HG03432 (cell line): Measurements from ENCODE around the gene CD300LG.
"Not testable (repeated sequence)": the region's sequence is repeated elsewhere in the genome, so short reads cannot be mapped to it uniquely, and the experiment has no call there.

Experiments used
- ATAC-seq: cut with Tn5 transposase; IDR thresholded peaks from one replicate; pipeline ENCODE4 v1.9.1; 2021; ENCODE audit warnings: mild to moderate bottlenecking, moderate library complexity; ENCODE audit not compliant: unreplicated experiment

Gene CD300LG

GRCh38 chr17:43823350-43824084 lies 23.5 kb upstream of the CD300LG start:
- ATAC-seq, result no peak

DNA sequence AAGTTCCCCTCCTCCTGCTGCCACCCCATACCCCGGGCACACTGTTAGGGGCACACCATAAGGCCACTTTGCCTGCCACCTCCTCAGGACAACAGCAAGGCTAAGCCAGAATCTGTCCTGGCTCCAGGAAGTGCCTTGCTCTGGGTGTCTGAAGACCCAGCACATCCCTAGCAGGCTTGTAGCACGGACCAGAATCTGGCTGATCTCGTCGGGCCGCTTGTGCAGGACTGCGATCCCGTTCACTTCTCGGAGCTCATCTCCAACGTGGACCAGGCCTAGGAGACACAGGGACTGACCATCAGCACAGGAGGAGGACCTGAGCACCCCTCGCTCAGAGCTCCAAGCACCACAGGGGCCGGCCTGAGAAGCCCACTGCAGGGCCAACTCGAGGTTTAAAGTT lies 21.4 kb upstream of the CD300LG start:
- ATAC-seq, result no peak

- ATAC-seq, result no peak
These were observed 20.8 kb upstream of the CD300LG start for GRCh38 chr17:43826206-43826605.

DNA sequence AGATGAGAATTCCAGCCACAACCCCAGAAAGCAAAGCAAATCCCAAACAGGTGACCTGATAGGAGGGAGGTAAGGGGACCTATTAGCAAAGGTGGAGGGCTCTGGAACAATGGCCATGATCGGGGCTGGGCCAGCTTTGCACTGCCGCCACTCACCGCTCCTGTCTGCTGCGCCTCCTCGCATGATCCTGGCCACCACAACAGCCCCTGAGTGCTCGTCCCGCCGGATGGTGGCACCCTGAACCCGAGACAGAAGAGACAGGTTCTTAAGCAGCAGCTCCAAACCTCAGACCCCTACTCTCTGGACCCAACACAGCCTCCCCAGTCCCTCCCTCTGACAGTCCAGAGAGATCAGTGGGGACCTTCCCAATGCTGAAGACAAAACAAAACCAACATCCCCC lies 19.4 kb upstream of the CD300LG start:
- no peak for ATAC-seq

- ATAC-seq, result no peak
These were observed 17.2 kb upstream of the CD300LG start for GRCh38 chr17:43829738-43830137.

- no peak for ATAC-seq
These were observed 16.4 kb upstream of the CD300LG start for GRCh38 chr17:43830510-43831140.

DNA sequence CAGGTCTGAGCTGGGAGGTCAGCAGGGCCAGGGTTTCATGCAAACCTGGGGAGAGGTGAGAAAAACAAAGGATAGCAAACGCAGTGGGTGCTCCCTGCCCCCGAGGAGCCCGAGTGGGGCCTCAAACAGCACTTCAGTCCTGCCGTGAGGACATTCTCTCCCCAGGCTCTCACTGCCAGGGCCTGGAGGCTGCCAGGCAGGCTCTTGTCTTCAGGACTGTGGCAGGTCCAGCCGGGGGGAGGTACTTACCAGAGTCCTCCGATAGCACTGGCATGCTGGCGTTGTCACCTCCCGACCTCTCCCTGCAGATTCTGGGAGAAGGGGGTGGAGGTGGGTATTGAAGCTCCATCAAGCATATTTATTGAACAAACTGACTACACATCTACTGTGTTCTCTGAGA lies 15.3 kb upstream of the CD300LG start:
- no peak for ATAC-seq

DNA sequence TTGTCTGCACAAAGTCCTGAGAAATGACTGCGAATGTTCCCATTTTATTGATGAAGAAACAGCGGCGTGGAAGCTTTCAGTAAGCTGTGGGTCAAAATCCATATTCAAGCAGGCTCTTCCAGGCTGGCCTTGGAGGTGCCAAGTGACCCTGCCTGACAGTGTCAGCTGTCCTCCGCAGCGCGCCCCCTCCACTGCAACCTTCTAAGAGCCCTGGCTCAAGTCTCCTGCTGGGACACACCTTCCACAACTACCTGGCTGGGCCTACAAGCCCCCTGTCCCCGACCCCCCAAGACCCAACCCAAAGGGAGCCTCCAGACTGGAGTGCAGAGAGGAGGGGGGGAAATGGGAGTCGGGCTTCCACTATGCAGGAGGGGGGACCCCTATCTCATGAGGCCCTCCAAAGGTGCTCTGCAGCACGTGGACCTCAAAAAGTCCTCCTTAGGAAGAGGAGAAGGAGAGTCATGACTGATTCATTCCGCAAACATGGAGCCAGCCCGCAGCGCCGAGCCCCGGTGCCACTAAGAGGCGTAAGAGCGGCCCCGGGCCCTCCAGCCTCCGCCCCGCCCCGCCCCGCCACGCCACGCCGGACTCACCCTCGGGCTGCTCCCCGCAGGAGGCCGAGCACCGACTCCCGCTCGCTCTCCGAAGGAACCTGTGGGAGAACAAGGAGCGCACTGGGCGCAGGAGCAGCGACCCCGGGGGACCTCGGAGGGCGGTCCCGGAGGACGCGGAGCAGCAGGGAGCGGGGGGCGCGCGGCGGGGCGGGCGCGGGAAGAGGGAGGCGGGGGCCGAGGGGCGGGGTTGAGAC lies 14.6 kb upstream of the CD300LG start:
- no peak for ATAC-seq

GRCh38 chr17:43832976-43833829 lies 13.8 kb upstream of the CD300LG start, which contains the start of gene MPP3:
Gene MPP3 (minus strand): TSS chr17:43833146. CDS start chr17:43831906, 1,240 bp downstream.
- ATAC-seq, result no peak

DNA sequence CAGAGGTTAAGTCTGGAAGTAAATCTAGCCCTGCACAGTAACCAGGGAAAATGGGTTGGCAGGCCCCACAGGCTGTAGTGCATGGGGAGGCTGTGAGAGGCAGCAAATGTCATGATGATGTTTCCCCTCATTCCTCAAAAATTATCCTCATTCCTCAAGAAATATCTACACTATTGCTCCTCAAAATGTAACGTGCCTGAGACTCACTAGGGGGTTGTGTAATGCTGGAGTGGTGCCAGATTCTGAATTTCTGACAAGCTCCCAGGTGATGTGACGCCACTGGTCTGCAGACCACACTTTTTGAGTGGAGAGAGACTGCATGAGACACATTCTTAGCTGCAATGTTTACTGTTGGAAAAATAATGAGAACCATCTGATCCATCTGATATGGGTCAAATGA lies 12.9 kb upstream of the CD300LG start:
- no peak for ATAC-seq

DNA sequence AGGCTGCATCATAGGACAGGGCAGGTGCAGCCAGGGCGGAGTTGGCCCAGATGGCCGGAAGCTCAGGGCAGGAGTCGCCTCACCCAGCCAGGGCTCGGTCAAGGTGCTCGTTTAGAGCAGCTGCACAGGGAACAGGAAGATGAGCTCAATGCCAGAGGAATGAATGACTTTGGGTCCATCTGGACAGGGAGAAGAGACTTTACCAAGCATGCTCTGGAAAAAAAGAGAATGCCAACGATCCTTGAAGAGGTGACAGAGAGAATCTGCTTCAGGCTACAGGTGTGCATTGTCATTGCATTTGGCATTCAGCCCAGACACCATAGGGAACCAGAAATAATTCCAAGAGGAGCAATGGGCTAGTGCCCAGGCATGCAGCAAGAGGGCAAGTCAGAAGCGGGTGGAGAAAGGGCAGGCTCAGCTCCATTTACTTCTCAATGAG lies 7.3 kb upstream of the CD300LG start:
- ATAC-seq, result no peak

- ATAC-seq, result no peak
These were observed 6.2 kb upstream of the CD300LG start for GRCh38 chr17:43840814-43841213.

GRCh38 chr17:43841282-43841681 lies 5.7 kb upstream of the CD300LG start:
- no peak for ATAC-seq

- ATAC-seq, result not testable (repeated sequence)
These were observed 4.6 kb upstream of the CD300LG start for GRCh38 chr17:43842091-43842974.

DNA sequence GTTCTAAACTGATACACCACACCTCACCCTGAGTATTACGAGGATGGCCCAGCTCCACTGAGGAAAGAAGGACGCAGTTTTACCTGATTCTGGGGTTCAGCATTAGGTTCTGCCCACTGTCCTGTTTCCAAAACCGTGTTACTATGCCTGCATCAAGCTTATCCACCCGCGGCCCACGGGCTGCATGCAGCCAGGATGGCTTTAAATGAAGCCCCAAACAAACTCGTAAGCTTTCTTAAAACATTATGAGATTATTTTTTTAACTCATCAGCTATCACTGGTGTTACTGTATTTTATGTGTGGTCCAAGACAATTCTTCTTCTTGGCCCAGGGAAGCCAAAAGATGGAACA lies 4.0 kb upstream of the CD300LG start:
- no peak for ATAC-seq

- no peak for ATAC-seq
These were observed 2.7 kb upstream of the CD300LG start for GRCh38 chr17:43844241-43844640.

DNA sequence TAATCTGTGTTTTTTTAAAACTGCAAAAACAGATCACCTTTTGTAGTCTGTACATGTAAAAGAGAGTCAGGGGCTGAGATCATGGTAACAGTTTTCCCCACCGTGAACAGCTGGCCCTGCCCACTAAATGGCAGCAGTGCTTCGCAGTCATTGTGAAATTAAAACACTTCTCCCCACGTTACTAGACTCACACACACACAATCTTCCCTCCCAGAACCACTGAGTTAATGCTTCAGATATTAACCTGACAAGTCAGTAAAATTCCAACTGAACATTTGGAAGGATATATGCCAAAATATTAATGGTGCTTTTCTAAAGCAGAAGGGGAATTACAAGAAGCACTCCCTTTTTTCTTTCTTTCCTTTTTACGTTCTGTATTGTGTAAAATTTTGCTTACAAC lies 1.2 kb upstream of the CD300LG start:
- no peak for ATAC-seq

- ATAC-seq, result no peak
These were observed 709 bp upstream of the CD300LG start for GRCh38 chr17:43846221-43846712.

GRCh38 chr17:43848601-43849000 lies 1.6 kb downstream of the CD300LG start:
- ATAC-seq, result no peak

- no peak for ATAC-seq
These were observed 2.1 kb downstream of the CD300LG start for GRCh38 chr17:43849116-43849515.
